HepG2 (cell line): ENCODE results near the gene COG8. TPM values are rescaled to one million over a fixed set of nuclear protein-coding genes. Genes with fewer than 3 reads are reported as not detected.

Source experiments
- AGO2 ChIP-seq: fragments of 200-400 bp; formaldehyde crosslinking; optimal IDR thresholded peaks from 2 replicates; pipeline ENCODE3; 2017; ENCODE audit warnings: mild to moderate bottlenecking, low read depth, low read length, moderate library complexity
- HMG20A ChIP-seq: IDR thresholded peaks from 2 replicates; pipeline ENCODE4 v1.6.1; 2016; ENCODE audit warnings: borderline replicate concordance
- MAX ChIP-seq: IDR thresholded peaks from 2 replicates; pipeline ENCODE4 v1.6.1; 2012; ENCODE audit warnings: inconsistent platforms
- MEIS2 ChIP-seq: sonication (generic); formaldehyde crosslinking; IDR thresholded peaks from 2 replicates; pipeline ENCODE4 v1.9.0; 2021; ENCODE audit warnings: mild to moderate bottlenecking, missing genetic modification reagents
- MYC ChIP-seq: sonication (generic); formaldehyde crosslinking; IDR thresholded peaks from 2 replicates; pipeline ENCODE4 v1.9.0; 2021; ENCODE audit warnings: missing genetic modification reagents, borderline replicate concordance
- POLR2A ChIP-seq, 2 experiments: IDR thresholded peaks; 2 replicates each; pipeline ENCODE4 v1.6.1; 2011; ENCODE audit warnings: low read depth in 2 of 2, low read length in 2 of 2, mild to moderate bottlenecking in 1 of 2, moderate library complexity in 1 of 2; ENCODE audit not compliant: insufficient read depth in 1 of 2
- SETDB1 ChIP-seq: sonication (generic); formaldehyde crosslinking; IDR thresholded peaks from 2 replicates; pipeline ENCODE4 v1.5.1; 2020; ENCODE audit warnings: missing genetic modification reagents, mild to moderate bottlenecking, borderline replicate concordance
- TEAD3 ChIP-seq: optimal IDR thresholded peaks from 2 replicates; pipeline ENCODE3; 2016; ENCODE audit warnings: borderline replicate concordance
- TEF ChIP-seq: sonication (generic); formaldehyde crosslinking; IDR thresholded peaks from 2 replicates; pipeline ENCODE4 v1.5.0; 2020; ENCODE audit warnings: missing genetic modification reagents
- XRCC5 ChIP-seq: fragments of 200-400 bp; formaldehyde crosslinking; optimal IDR thresholded peaks from 2 replicates; pipeline ENCODE3; 2017; ENCODE audit warnings: mild to moderate bottlenecking, low read length
- ZNF136 ChIP-seq: sonication (generic); formaldehyde crosslinking; IDR thresholded peaks from 2 replicates; pipeline ENCODE4 v1.8.1; 2022; ENCODE audit warnings: low read depth, mild to moderate bottlenecking, moderate library complexity, missing genetic modification reagents
- ZNF205 ChIP-seq: IDR thresholded peaks from 2 replicates; pipeline ENCODE4 v1.6.1; 2018; ENCODE audit warnings: missing biosample characterization, missing genetic modification reagents
- ZNF3 ChIP-seq: IDR thresholded peaks from 2 replicates; pipeline ENCODE4 v1.7.0; 2017; ENCODE audit warnings: inconsistent platforms
- ZNF572 ChIP-seq: sonication (generic); formaldehyde crosslinking; IDR thresholded peaks from 2 replicates; pipeline ENCODE4 v1.5.1; 2020; ENCODE audit warnings: mild to moderate bottlenecking, missing genetic modification reagents
- polyA plus RNA-seq, 8 experiments: library from polyadenylated mRNA; depleted of rRNA in 3 of 8; stranded (reverse) in 7 of 8; unstranded in 1 of 8; fragments of >200 nt; fragmentation: Illumina TruSeq in 4 of 8; extraction: Trizol in 4 of 8; gene quantifications; 2 replicates each; pipeline versions ENCODE4 v1.2.1 to v1.2.3, GENCODE V29; 2011 to 2016; ENCODE audit warnings: low read depth in 4 of 8, missing spikeins in 1 of 8, mixed read lengths in 1 of 8; ENCODE audit not compliant: insufficient read depth in 1 of 8
- total RNA-seq, 5 experiments: library from RNA; depleted of rRNA; stranded (reverse); fragments of >200 nt; fragmentation: Illumina TruSeq; extraction: Trizol; gene quantifications; 2 replicates each; pipeline ENCODE4 v1.2.3, GENCODE V29; 2016; ENCODE audit warnings: low read depth in 1 of 5
- TF ChIP-seq, protein P1 (sequence below): sonication (generic); formaldehyde crosslinking; IDR thresholded peaks from 2 replicates; pipeline ENCODE4 v1.9.0; 2022; ENCODE audit warnings: missing genetic modification reagents, mild to moderate bottlenecking, borderline replicate concordance
- TF ChIP-seq, protein P2 (sequence below): sonication (generic); formaldehyde crosslinking; IDR thresholded peaks from 2 replicates; pipeline ENCODE4 v1.5.1; 2020; ENCODE audit warnings: mild to moderate bottlenecking, missing genetic modification reagents, moderate library complexity

Gene COG8
- total and polyA plus RNA-seq, 2 of the 13 experiments (the other 11 are each of a cell fraction or from before 2014, with no cell fraction given): 45.5 to 52.1 TPM

- TF ChIP-seq, protein P1, sequence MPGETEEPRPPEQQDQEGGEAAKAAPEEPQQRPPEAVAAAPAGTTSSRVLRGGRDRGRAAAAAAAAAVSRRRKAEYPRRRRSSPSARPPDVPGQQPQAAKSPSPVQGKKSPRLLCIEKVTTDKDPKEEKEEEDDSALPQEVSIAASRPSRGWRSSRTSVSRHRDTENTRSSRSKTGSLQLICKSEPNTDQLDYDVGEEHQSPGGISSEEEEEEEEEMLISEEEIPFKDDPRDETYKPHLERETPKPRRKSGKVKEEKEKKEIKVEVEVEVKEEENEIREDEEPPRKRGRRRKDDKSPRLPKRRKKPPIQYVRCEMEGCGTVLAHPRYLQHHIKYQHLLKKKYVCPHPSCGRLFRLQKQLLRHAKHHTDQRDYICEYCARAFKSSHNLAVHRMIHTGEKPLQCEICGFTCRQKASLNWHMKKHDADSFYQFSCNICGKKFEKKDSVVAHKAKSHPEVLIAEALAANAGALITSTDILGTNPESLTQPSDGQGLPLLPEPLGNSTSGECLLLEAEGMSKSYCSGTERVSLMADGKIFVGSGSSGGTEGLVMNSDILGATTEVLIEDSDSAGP (CRISPR knock-in tag): 0 out of 2 replicates have a peak, but pooled peaks have one; percentile 17
- TF ChIP-seq POLR2A (IDR thresholded peaks at IDR 0.05; ENCODE audit: insufficient read depth in 1 of 2, low read depth in 2 of 2, low read length in 2 of 2) (peak in 1 of 2 experiments; percentile 40; a peak in 2 of 4 replicates), ZNF205 (CRISPR knock-in tag) (0 out of 2 replicates have a peak, but pooled peaks have one; percentile 6), SETDB1 (CRISPR knock-in tag) (0 out of 2 replicates have a peak, but pooled peaks have one; percentile 52), ZNF136 (CRISPR knock-in tag) (no peak), MYC (CRISPR knock-in tag) (peak; percentile 28; the same call in 1 of the 2 replicates), MEIS2 (CRISPR knock-in tag) (0 out of 2 replicates have a peak, but pooled peaks have one; percentile 44), ZNF572 (peak; percentile 45; the same call in 1 of the 2 replicates), TEAD3 (CRISPR knock-in tag) (no peak), AGO2 (peak; percentile 92), TEF (CRISPR knock-in tag) (0 out of 2 replicates have a peak, but pooled peaks have one; percentile 25), XRCC5 (peak; percentile 7), ZNF3 (CRISPR knock-in tag) (no peak), MAX (0 out of 2 replicates have a peak, but pooled peaks have one; percentile 19), HMG20A (CRISPR knock-in tag) (no peak)
- TF ChIP-seq, protein P2, sequence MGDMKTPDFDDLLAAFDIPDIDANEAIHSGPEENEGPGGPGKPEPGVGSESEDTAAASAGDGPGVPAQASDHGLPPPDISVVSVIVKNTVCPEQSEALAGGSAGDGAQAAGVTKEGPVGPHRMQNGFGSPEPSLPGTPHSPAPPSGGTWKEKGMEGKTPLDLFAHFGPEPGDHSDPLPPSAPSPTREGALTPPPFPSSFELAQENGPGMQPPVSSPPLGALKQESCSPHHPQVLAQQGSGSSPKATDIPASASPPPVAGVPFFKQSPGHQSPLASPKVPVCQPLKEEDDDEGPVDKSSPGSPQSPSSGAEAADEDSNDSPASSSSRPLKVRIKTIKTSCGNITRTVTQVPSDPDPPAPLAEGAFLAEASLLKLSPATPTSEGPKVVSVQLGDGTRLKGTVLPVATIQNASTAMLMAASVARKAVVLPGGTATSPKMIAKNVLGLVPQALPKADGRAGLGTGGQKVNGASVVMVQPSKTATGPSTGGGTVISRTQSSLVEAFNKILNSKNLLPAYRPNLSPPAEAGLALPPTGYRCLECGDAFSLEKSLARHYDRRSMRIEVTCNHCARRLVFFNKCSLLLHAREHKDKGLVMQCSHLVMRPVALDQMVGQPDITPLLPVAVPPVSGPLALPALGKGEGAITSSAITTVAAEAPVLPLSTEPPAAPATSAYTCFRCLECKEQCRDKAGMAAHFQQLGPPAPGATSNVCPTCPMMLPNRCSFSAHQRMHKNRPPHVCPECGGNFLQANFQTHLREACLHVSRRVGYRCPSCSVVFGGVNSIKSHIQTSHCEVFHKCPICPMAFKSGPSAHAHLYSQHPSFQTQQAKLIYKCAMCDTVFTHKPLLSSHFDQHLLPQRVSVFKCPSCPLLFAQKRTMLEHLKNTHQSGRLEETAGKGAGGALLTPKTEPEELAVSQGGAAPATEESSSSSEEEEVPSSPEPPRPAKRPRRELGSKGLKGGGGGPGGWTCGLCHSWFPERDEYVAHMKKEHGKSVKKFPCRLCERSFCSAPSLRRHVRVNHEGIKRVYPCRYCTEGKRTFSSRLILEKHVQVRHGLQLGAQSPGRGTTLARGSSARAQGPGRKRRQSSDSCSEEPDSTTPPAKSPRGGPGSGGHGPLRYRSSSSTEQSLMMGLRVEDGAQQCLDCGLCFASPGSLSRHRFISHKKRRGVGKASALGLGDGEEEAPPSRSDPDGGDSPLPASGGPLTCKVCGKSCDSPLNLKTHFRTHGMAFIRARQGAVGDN: peak; percentile 68; the same call in 1 of the 2 replicates
These were observed 13.6 kb downstream of the COG8 start (continued) for GRCh38 chr16:69325784-69326171.
